GM03348 (cell line): ENCODE data around the gene NPC1.
A peak's percentile ranks its signal among the peaks of the same experiment; 100 is the strongest.

Experiments used
- DNase-seq: peaks from one replicate; pipeline ENCODE4 v3.0.0; 2012; ENCODE audit warnings: low spot score

The NPC1 gene

GRCh38 chr18:23548275-23548674 lies 38.0 kb downstream of the NPC1 start:
- DNase-seq: no peak

- peak; percentile 52 for DNase-seq
These were observed 38.5 kb downstream of the NPC1 start for GRCh38 chr18:23547846-23548245.

- DNase-seq: no peak
These were observed 39.0 kb downstream of the NPC1 start for GRCh38 chr18:23547306-23547705.

- no peak for DNase-seq
These were observed 41.0 kb downstream of the NPC1 start for GRCh38 chr18:23545247-23545789.

- DNase-seq: no peak
These were observed 43.8 kb downstream of the NPC1 start for GRCh38 chr18:23542461-23542860.

- DNase-seq: no peak
These were observed 44.8 kb downstream of the NPC1 start for GRCh38 chr18:23541349-23542093.

GRCh38 chr18:23540867-23541266 lies 45.4 kb downstream of the NPC1 start:
- no peak for DNase-seq

- DNase-seq: no peak
These were observed 46.3 kb downstream of the NPC1 start for GRCh38 chr18:23539911-23540525.

GRCh38 chr18:23539296-23539695 lies 47.0 kb downstream of the NPC1 start:
- DNase-seq: no peak

GRCh38 chr18:23538870-23539269 lies 47.4 kb downstream of the NPC1 start:
- no peak for DNase-seq

GRCh38 chr18:23538001-23538400 lies 48.3 kb downstream of the NPC1 start:
- no peak for DNase-seq

- DNase-seq: no peak
These were observed 49.0 kb downstream of the NPC1 start for GRCh38 chr18:23537274-23537673.

GRCh38 chr18:23536204-23536603 lies 50.1 kb downstream of the NPC1 start:
- DNase-seq: no peak

GRCh38 chr18:23534276-23534675 lies 52.0 kb downstream of the NPC1 start:
- DNase-seq: no peak

- DNase-seq: no peak
These were observed 53.5 kb downstream of the NPC1 start for GRCh38 chr18:23532848-23533247.

- DNase-seq: no peak
These were observed 54.4 kb downstream of the NPC1 start for GRCh38 chr18:23531912-23532311.

GRCh38 chr18:23530195-23530594 lies 56.1 kb downstream of the NPC1 start:
- no peak for DNase-seq

- DNase-seq: peak; percentile 60
These were observed 56.7 kb downstream of the NPC1 start for GRCh38 chr18:23529604-23530003.

- peak; percentile 86 for DNase-seq
These were observed 57.5 kb downstream of the NPC1 start for GRCh38 chr18:23528580-23529472.

- DNase-seq: no peak
These were observed 59.7 kb downstream of the NPC1 start for GRCh38 chr18:23526501-23527063.

- DNase-seq: no peak
These were observed 62.0 kb downstream of the NPC1 start for GRCh38 chr18:23524213-23524707.
